Measurements from ENCODE around the gene HRH2.

The HRH2 gene

DNA sequence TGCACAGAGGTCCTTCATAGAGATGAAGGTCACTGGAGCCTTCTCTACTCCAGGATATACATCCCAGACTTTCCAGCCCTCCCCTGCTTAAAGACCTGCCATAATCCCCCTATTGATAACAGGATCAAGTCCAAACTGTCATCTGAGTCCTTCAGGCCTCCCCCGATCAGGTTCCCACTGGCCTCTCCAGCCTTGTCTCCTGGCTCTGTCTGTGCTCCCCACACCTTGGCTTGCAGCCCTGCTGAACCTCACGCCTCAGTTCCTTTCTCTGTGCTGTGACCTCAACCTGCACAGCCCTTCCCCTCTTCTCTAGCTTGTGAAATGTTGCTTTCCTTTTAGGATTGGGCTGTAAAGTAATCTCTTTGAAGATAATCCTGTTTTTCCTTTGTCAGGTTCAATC is 2.5 kb upstream of the HRH2 start:
- Histone ChIP-seq H3K36me3 (replicated peaks; ENCODE audit: low read depth, low read length) (no peaks in the 10 kb centered on the region), H3K4me2 (ENCODE audit: low read length) (no peak overlapping the region), H3K79me2 (ENCODE audit: low read length) (no peaks in the 10 kb centered on the region), H3K27ac (ENCODE audit: low read length) (no peak overlapping the region), H3K9me3 (ENCODE audit: insufficient read depth, low read length) (no peaks in the 10 kb centered on the region), H3K9ac (ENCODE audit: low read length) (no peak overlapping the region), H3K4me1 (ENCODE audit: low read length) (no peaks in the 10 kb centered on the region), H3K4me3 (ENCODE audit: low read length) (no peak overlapping the region), H3K27me3 (ENCODE audit: low read depth, low read length) (0 out of 2 replicates have a peak, but pooled peaks cover 9% of the 10 kb centered on the region), H4K20me1 (ENCODE audit: insufficient read depth, low read length) (no peaks in the 10 kb centered on the region), H2AFZ (ENCODE audit: low read depth, low read length) (no peak overlapping the region)
- TF ChIP-seq, protein P1, sequence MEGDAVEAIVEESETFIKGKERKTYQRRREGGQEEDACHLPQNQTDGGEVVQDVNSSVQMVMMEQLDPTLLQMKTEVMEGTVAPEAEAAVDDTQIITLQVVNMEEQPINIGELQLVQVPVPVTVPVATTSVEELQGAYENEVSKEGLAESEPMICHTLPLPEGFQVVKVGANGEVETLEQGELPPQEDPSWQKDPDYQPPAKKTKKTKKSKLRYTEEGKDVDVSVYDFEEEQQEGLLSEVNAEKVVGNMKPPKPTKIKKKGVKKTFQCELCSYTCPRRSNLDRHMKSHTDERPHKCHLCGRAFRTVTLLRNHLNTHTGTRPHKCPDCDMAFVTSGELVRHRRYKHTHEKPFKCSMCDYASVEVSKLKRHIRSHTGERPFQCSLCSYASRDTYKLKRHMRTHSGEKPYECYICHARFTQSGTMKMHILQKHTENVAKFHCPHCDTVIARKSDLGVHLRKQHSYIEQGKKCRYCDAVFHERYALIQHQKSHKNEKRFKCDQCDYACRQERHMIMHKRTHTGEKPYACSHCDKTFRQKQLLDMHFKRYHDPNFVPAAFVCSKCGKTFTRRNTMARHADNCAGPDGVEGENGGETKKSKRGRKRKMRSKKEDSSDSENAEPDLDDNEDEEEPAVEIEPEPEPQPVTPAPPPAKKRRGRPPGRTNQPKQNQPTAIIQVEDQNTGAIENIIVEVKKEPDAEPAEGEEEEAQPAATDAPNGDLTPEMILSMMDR (IDR thresholded peaks at IDR 0.05; ENCODE audit: low read depth, low read length), result no peak
- no peak for TF ChIP-seq EZH2phosphoT487 (IDR thresholded peaks at IDR 0.05; ENCODE audit: low read depth)

DNA sequence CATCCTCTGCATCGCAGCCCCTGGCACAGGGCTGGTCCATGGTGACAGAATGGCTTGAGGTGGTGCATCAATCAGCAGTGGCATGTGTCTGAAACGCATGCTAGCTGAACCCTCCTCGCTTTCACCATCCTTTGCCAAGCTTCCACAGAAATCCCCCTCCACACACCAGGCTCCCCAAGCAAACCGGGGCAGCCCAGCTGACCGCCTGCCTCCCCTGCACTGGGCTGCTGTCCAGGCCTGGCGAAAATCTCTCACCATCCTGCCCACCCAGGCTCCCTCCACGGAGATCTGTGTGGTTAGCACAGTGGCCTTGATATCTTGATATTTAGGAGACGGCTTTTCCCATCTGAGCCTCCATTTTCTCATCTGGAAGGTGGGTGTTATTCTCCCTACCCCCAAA is 905 bp upstream of the HRH2 start:
- no peaks in the 10 kb centered on the region for H4K20me1 ChIP-seq (ENCODE audit: insufficient read depth, low read length)
- H2AFZ ChIP-seq (ENCODE audit: low read depth, low read length), result no peak overlapping the region
- H3K9me3 ChIP-seq (ENCODE audit: insufficient read depth, low read length), result no peaks in the 10 kb centered on the region
- H3K79me2 ChIP-seq (ENCODE audit: low read length), result no peaks in the 10 kb centered on the region
- TF ChIP-seq EZH2phosphoT487 (IDR thresholded peaks at IDR 0.05; ENCODE audit: low read depth), result no peak
- TF ChIP-seq, protein P1 (IDR thresholded peaks at IDR 0.05; ENCODE audit: low read depth, low read length), result no peak
- H3K4me1 ChIP-seq (ENCODE audit: low read length), result no peaks in the 10 kb centered on the region
- no peak overlapping the region for H3K4me2 ChIP-seq (ENCODE audit: low read length)
- H3K9ac ChIP-seq (ENCODE audit: low read length), result no peak overlapping the region
- no peak overlapping the region for H3K4me3 ChIP-seq (ENCODE audit: low read length)
- H3K27me3 ChIP-seq (ENCODE audit: low read depth, low read length), result 0 out of 2 replicates have a peak, but pooled peaks cover 9% of the 10 kb centered on the region
- H3K27ac ChIP-seq (ENCODE audit: low read length), result no peak overlapping the region
- H3K36me3 ChIP-seq (replicated peaks; ENCODE audit: low read depth, low read length), result no peaks in the 10 kb centered on the region

DNA sequence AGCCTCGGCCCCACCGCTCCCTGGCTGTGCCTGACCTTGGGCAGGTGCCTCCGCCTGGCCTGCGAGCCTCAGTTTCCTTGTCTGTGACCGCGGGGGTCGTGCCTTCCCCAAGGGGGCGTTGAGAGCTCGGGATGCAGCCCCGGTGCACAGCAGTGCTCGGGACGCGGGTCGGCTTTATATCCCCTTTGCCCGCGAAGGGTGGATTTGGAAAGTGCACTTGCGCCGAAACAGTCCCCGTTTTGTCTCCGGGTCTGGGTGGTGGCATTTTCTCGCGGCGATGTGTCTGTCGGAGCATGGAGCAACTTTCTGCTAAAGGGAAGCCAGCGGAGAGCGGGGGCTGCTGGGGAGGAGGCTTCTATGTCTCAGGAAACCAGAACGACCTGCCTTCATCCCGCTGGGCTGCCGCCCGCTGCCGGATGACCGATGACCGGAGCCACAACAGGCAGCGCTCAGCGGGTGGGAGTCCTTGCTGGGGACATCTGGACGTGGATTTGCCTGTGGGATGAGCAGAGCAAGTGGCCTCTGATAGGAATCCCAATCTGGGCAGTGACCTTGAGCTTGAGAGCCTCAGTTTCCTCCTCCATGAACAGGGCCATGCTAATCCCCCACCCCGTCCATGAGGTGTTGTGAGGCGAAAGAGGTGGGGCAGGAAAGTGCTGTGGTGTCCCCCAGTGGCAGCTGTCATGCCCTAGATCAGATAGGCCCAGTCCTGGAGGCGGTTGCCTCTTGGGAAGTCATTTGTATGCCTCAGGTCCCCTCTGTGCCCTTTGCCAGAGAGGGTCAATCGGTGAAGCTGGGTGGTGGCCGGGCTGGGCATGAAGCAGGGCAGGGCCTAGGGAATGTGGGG is 651 bp downstream of the HRH2 start:
- Histone ChIP-seq H3K27me3 (ENCODE audit: low read depth, low read length) (no peaks in the 10 kb centered on the region), H3K9ac (ENCODE audit: low read length) (no peak overlapping the region), H4K20me1 (ENCODE audit: insufficient read depth, low read length) (no peaks in the 10 kb centered on the region), H3K4me1 (ENCODE audit: low read length) (no peaks in the 10 kb centered on the region), H3K79me2 (ENCODE audit: low read length) (no peaks in the 10 kb centered on the region), H3K4me2 (ENCODE audit: low read length) (no peak overlapping the region), H3K36me3 (replicated peaks; ENCODE audit: low read depth, low read length) (no peaks in the 10 kb centered on the region), H2AFZ (ENCODE audit: low read depth, low read length) (no peak overlapping the region), H3K27ac (ENCODE audit: low read length) (no peak overlapping the region), H3K4me3 (ENCODE audit: low read length) (no peak overlapping the region), H3K9me3 (ENCODE audit: insufficient read depth, low read length) (no peaks in the 10 kb centered on the region)
- TF ChIP-seq EZH2phosphoT487 (IDR thresholded peaks at IDR 0.05; ENCODE audit: low read depth), result no peak
- TF ChIP-seq, protein P1 (IDR thresholded peaks at IDR 0.05; ENCODE audit: low read depth, low read length), result no peak

DNA sequence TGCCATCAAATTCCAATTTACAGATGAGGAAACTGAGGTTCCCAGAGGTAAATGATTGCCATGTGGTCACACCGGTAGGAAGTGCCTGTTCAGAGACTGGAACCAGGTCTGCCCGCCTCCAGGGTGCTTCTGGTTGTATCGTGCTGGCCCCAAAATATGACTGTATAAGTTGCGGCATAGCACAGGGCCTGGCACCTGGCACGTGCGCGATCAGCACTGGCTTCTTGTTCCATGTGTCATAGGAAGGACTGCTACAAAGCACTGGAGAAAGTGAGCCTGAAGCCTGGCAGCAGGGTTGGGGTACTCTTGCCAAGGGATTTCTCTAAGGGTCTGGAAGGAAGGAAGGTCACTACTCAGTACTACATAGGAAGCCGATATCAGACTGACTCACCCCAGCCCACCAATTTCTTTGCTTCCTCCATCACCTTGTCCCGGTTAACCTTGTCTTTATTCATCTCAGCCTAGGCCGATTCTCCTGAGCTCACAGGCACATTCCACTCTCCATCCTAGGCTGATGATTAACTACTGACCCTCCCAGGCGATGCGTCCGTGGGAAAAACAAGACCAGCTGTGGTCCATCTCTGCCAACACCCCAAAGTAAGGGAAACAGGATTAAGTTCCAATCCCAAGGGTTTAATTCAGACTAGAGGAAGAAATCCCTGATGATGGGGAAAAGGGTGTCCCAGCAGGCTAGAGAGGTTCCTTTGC is 1.8 kb downstream of the HRH2 start:
- H3K4me1 ChIP-seq (ENCODE audit: low read length), result no peaks in the 10 kb centered on the region
- no peaks in the 10 kb centered on the region for H3K9me3 ChIP-seq (ENCODE audit: insufficient read depth, low read length)
- no peak overlapping the region for H3K27ac ChIP-seq (ENCODE audit: low read length)
- no peak overlapping the region for H3K4me2 ChIP-seq (ENCODE audit: low read length)
- H3K36me3 ChIP-seq (replicated peaks; ENCODE audit: low read depth, low read length), result no peaks in the 10 kb centered on the region
- TF ChIP-seq, protein P1 (IDR thresholded peaks at IDR 0.05; ENCODE audit: low read depth, low read length), result no peak
- TF ChIP-seq EZH2phosphoT487 (IDR thresholded peaks at IDR 0.05; ENCODE audit: low read depth), result no peak
- H3K4me3 ChIP-seq (ENCODE audit: low read length), result no peak overlapping the region
- no peaks in the 10 kb centered on the region for H3K79me2 ChIP-seq (ENCODE audit: low read length)
- no peaks in the 10 kb centered on the region for H3K27me3 ChIP-seq (ENCODE audit: low read depth, low read length)
- H3K9ac ChIP-seq (ENCODE audit: low read length), result no peak overlapping the region
- H4K20me1 ChIP-seq (ENCODE audit: insufficient read depth, low read length), result no peaks in the 10 kb centered on the region
- H2AFZ ChIP-seq (ENCODE audit: low read depth, low read length), result no peak overlapping the region
